ENCODE results near the gene ATL1. TPM values are rescaled to one million over a fixed set of nuclear protein-coding genes. Genes with fewer than 3 reads are reported as not detected.

The ATL1 gene
- total RNA-seq, 4 donors from 2014 or later: 3.6 to 11.3 (median 5.6) TPM

DNA sequence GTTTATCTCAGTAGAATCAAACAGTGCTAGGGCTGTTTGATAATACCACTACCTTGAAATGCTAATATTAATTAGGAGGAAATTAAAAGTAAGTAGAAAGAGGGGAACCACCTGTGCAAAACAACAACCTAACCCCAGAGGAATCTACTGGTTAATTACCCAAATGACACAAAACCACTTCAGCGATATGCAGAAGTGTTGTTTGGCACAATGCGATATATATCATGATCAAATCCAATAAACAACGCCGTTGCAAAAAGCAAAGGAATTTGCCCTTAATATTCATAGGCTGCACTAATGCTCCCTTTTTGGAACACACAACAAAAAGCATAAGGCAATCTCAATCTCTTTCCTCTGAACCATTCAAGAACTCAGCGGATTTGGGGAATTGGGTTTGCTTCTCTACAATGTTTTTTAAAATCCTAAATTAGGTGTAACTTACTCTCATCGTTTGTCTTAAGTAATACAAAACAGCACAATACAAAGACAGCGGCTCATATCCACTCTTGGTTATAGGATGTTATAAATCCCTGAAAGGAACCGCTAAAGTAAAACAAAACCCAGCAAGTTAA lies 29.1 kb upstream of the ATL1 start:
- TF ChIP-seq CTCF (IDR thresholded peaks at IDR 0.05): no peak
- DNase-seq (ENCODE audit: low spot score) (no peak), ATAC-seq (ENCODE audit: low FRiP score) (no peak)

DNA sequence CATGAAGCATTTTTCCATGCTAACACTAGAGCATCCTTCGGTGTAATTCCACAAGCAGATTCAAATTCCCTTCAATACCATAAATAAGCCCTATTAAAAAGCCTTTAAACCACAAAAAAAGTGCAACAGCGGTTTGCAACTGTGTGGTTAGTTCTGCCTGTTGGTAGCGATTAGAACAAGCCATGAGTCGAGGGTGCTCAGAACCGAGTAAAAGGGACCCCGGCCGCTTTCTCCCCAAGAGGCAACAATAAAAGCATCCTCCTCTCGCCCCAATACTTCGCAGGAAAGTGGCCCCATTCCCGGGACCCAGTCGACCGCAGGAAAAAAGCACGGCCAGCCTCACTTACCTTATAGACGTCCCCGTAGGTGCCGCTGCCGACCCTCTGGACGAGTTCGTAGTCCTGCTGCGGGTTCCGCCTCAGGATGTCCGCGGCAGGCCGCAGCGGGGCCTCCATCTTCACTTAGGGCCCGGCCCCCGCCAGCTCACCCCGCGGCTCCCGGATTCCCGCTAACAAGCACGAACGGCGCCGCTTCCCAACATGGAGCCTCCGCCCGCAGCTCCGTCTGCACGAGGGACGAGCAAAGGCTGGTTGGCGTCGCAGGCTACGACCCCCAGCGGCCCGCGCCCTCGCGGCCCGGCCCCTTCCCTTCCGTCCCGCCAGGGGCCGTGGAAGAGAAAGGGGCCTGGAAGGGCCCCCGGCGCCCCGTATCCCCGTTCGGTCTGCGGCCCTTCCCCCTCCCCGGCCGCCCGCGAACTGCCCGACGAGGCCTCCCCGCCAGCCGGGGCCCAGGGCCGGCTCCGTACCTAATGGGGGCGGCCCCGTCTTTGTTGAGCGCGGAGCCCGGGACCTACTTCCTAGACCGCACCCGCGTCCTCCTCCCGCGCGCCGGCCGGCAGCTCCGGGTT lies 28.1 kb upstream of the ATL1 start:
- peak; percentile 36 for DNase-seq (ENCODE audit: low spot score)
- peak; percentile 63 for ATAC-seq (ENCODE audit: low FRiP score)
- TF ChIP-seq CTCF (IDR thresholded peaks at IDR 0.05): no peak

DNA sequence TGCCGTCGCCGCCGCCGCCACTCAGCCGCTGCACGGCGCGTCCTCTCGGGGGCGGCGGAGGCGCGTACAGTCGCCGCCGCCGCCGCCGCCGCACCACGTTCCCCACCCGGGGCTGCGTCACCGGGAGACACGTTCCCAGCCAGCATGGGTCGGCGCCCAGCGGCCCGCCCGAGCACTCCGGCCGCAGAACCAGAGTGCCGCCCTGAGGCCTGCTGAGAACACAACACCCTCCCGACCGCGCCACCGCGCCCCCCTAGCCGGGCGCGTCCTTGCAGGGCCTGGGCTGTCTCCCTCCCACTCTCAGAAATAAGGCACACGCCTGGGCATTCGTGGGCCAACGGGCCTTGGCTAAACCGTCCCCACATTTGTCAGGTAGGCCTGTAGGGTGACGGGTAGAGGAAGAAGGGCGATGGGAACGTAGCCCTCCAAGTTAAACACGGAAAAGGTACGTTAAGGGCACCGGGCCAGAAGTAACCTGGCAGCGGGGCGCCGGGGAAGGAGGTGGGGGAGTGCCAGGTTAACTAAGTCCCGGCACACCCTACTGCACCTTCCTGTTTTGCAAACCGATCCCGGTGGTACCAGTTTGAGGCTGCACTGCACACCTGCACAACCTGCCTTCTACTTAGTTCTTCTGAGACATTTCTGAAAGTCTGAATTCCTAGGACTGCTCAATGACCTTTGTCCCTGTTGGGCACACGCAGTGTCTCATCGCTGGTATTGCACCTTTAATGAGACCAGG lies 27.3 kb upstream of the ATL1 start, which contains the start of gene MAP4K5:
Gene MAP4K5 (minus strand): TSS at position 68 of the 739 bp plus-strand sequence. CDS start 520 bp downstream, outside the sequence.
- TF ChIP-seq CTCF (IDR thresholded peaks at IDR 0.05): peak in 2 of 3 donors; percentile 61 to 68
- peak; percentile 97 for ATAC-seq (ENCODE audit: low FRiP score)
- DNase-seq (ENCODE audit: low spot score): peak; percentile 66

- ATAC-seq (ENCODE audit: low FRiP score): no peak
- TF ChIP-seq CTCF (IDR thresholded peaks at IDR 0.05): no peak
- no peak for DNase-seq (ENCODE audit: low spot score)
Measured at GRCh38 chr14:50533241-50533705, 26.7 kb upstream of the ATL1 start.

GRCh38 chr14:50533806-50534205 lies 26.1 kb upstream of the ATL1 start:
- no peak for ATAC-seq (ENCODE audit: low FRiP score)
- DNase-seq (ENCODE audit: low spot score): no peak
- TF ChIP-seq CTCF (IDR thresholded peaks at IDR 0.05): no peak

GRCh38 chr14:50534416-50534815 lies 25.5 kb upstream of the ATL1 start:
- DNase-seq (ENCODE audit: low spot score) (no peak), ATAC-seq (ENCODE audit: low FRiP score) (no peak)
- TF ChIP-seq CTCF (IDR thresholded peaks at IDR 0.05): no peak
